Erythroblast (primary cell): Measurements from ENCODE around the gene MRE11.

Experiments
- GATA1 ChIP-seq: IDR thresholded peaks from 2 replicates; pipeline ENCODE4 v1.6.1; 2011; ENCODE audit warnings: low read depth, mild to moderate bottlenecking, control low read depth, low read length, moderate library complexity
- POLR2A ChIP-seq: IDR thresholded peaks from 2 replicates; pipeline ENCODE4 v1.6.1; 2011; ENCODE audit warnings: mild to moderate bottlenecking, low read length

DNA sequence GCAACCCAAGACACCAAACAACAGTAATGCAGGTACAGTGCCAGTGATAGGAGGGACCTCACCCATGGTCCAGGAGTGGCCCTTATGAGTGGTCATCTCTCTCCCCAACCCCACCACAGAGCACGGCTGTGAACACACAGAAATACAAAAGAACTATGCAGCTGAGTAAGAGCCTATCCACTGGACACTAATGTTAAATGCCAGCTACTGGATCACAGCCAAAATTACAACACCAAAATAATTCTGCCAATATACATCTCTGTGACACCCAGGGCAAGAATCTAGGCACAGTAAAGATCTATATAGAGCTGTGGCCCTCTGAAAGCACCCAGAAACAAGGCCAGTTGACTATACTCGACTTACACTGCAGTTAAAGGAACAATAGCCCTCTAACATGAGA, 69.6 kb downstream of the MRE11 start:
- TF ChIP-seq POLR2A (no peak), GATA1 (no peak)
